Stimulated activated naive B cell treated with anti-CD40 and anti-IgM and Interleukin-4, amounts not matched to agents 10 μg/mL and 1 μg/mL and 100 μg/mL, for 72 hours (primary cell): Measurements from ENCODE around the gene NLGN1.
"Not testable (repeated sequence)": the region's sequence is repeated elsewhere in the genome, so short reads cannot be mapped to it uniquely, and the experiment has no call there.

Experiments
- ATAC-seq, 2 donors: fragments of 150-1000 bp; cut with Tn5 transposase; replicated peaks; 2 replicates each; pipeline ENCODE4 v1.10.0; 2021; ENCODE audit warnings: moderate library complexity in 1 of 2
- DNase-seq: peaks from one replicate; pipeline ENCODE4 v3.0.0; 2021
- H3K27ac Mint-ChIP-seq: one replicate; pipeline ENCODE4 v1.8.0; 2022; ENCODE audit warnings: mild to moderate bottlenecking, mixed read lengths
- H3K27me3 Mint-ChIP-seq, 2 donors: one replicate each; pipeline ENCODE4 v1.8.0; 2022; ENCODE audit warnings: mixed read lengths in 2 of 2
- H3K36me3 Mint-ChIP-seq, 2 donors: one replicate each; pipeline ENCODE4 v1.8.0; 2022; ENCODE audit warnings: mixed read lengths in 2 of 2, mild to moderate bottlenecking in 1 of 2
- H3K4me1 Mint-ChIP-seq, 2 donors: one replicate each; pipeline ENCODE4 v1.8.0; 2022; ENCODE audit warnings: mixed read lengths in 2 of 2, mild to moderate bottlenecking in 1 of 2
- H3K4me3 Mint-ChIP-seq, 2 donors: one replicate each; pipeline ENCODE4 v1.8.0; 2022; ENCODE audit warnings: mild to moderate bottlenecking in 2 of 2, mixed read lengths in 2 of 2, moderate library complexity in 1 of 2
- H3K9me3 Mint-ChIP-seq, 2 donors: one replicate each; pipeline ENCODE4 v1.8.0; 2022; ENCODE audit warnings: mixed read lengths in 2 of 2, mild to moderate bottlenecking in 1 of 2

The NLGN1 gene

GRCh38 chr3:174193604-174194003 lies 796.1 kb downstream of the NLGN1 start:
- H3K27me3 Mint-ChIP-seq, result no peaks in the 10 kb centered on the region
- no peaks in the 10 kb centered on the region for H3K9me3 Mint-ChIP-seq
- H3K36me3 Mint-ChIP-seq, result no peaks in the 10 kb centered on the region
- H3K4me3 Mint-ChIP-seq, result no peak overlapping the region
- no peak for ATAC-seq
- no peak overlapping the region for H3K27ac Mint-ChIP-seq
- H3K4me1 Mint-ChIP-seq, result no peaks in the 10 kb centered on the region
- no peak for DNase-seq

- Mint-ChIP-seq H3K9me3 (peaks cover 0 to 1% of the 10 kb centered on the region in 2 donors), H3K27ac (no peak overlapping the region), H3K27me3 (no peaks in the 10 kb centered on the region), H3K4me1 (no peaks in the 10 kb centered on the region), H3K36me3 (no peaks in the 10 kb centered on the region), H3K4me3 (no peak overlapping the region)
- ATAC-seq (no peak), DNase-seq (no peak)
Observed at GRCh38 chr3:174197416-174197815, 799.9 kb downstream of the NLGN1 start.

GRCh38 chr3:174198199-174198598 lies 800.7 kb downstream of the NLGN1 start:
- ATAC-seq (no peak), DNase-seq (no peak)
- no peak overlapping the region for H3K4me3 Mint-ChIP-seq
- H3K4me1 Mint-ChIP-seq, result no peaks in the 10 kb centered on the region
- no peak overlapping the region for H3K27ac Mint-ChIP-seq
- H3K27me3 Mint-ChIP-seq, result no peaks in the 10 kb centered on the region
- no peaks in the 10 kb centered on the region for H3K36me3 Mint-ChIP-seq
- H3K9me3 Mint-ChIP-seq, result peaks cover 0 to 1% of the 10 kb centered on the region in 2 donors

GRCh38 chr3:174199696-174200095 lies 802.2 kb downstream of the NLGN1 start:
- H3K27ac Mint-ChIP-seq, result no peak overlapping the region
- no peaks in the 10 kb centered on the region for H3K4me1 Mint-ChIP-seq
- DNase-seq, result no peak
- peaks cover 0 to 1% of the 10 kb centered on the region in 2 donors for H3K9me3 Mint-ChIP-seq
- no peaks in the 10 kb centered on the region for H3K36me3 Mint-ChIP-seq
- H3K27me3 Mint-ChIP-seq, result no peaks in the 10 kb centered on the region
- no peak overlapping the region for H3K4me3 Mint-ChIP-seq
- ATAC-seq, result no peak

- H3K27ac Mint-ChIP-seq, result no peak overlapping the region
- H3K9me3 Mint-ChIP-seq, result peaks cover 0 to 1% of the 10 kb centered on the region in 2 donors
- H3K36me3 Mint-ChIP-seq, result no peaks in the 10 kb centered on the region
- no peaks in the 10 kb centered on the region for H3K4me1 Mint-ChIP-seq
- DNase-seq, result no peak
- no peak overlapping the region for H3K4me3 Mint-ChIP-seq
- no peaks in the 10 kb centered on the region for H3K27me3 Mint-ChIP-seq
- ATAC-seq, result no peak
Observed at GRCh38 chr3:174202116-174202515, 804.6 kb downstream of the NLGN1 start.

GRCh38 chr3:174202561-174202960 lies 805.0 kb downstream of the NLGN1 start:
- Mint-ChIP-seq H3K4me3 (no peak overlapping the region), H3K27ac (no peak overlapping the region), H3K9me3 (peaks cover 0 to 1% of the 10 kb centered on the region in 2 donors), H3K36me3 (no peaks in the 10 kb centered on the region), H3K27me3 (no peaks in the 10 kb centered on the region), H3K4me1 (no peaks in the 10 kb centered on the region)
- DNase-seq (no peak), ATAC-seq (no peak)

GRCh38 chr3:174204765-174205164 lies 807.2 kb downstream of the NLGN1 start:
- no peak overlapping the region for H3K27ac Mint-ChIP-seq
- DNase-seq, result no peak
- no peaks in the 10 kb centered on the region for H3K36me3 Mint-ChIP-seq
- H3K9me3 Mint-ChIP-seq, result no peaks in the 10 kb centered on the region
- no peaks in the 10 kb centered on the region for H3K27me3 Mint-ChIP-seq
- H3K4me3 Mint-ChIP-seq, result no peak overlapping the region
- ATAC-seq, result no peak
- H3K4me1 Mint-ChIP-seq, result no peaks in the 10 kb centered on the region

- peaks cover 0 to 3% of the 10 kb centered on the region in 2 donors for H3K9me3 Mint-ChIP-seq
- H3K27ac Mint-ChIP-seq, result no peak overlapping the region
- H3K4me1 Mint-ChIP-seq, result no peaks in the 10 kb centered on the region
- no peak for DNase-seq
- H3K4me3 Mint-ChIP-seq, result no peak overlapping the region
- H3K27me3 Mint-ChIP-seq, result no peaks in the 10 kb centered on the region
- ATAC-seq, result no peak
- H3K36me3 Mint-ChIP-seq, result no peaks in the 10 kb centered on the region
Observed at GRCh38 chr3:174206607-174207192, 809.2 kb downstream of the NLGN1 start.

GRCh38 chr3:174208161-174208560 lies 810.6 kb downstream of the NLGN1 start:
- Mint-ChIP-seq H3K4me3 (no peak overlapping the region), H3K4me1 (no peaks in the 10 kb centered on the region), H3K36me3 (no peaks in the 10 kb centered on the region), H3K9me3 (peaks cover 0 to 4% of the 10 kb centered on the region in 2 donors), H3K27me3 (no peaks in the 10 kb centered on the region), H3K27ac (no peak overlapping the region)
- no peak for DNase-seq
- no peak for ATAC-seq

- not testable (repeated sequence) for H3K36me3 Mint-ChIP-seq, H3K4me3 Mint-ChIP-seq, H3K9me3 Mint-ChIP-seq, ATAC-seq, H3K27ac Mint-ChIP-seq, H3K4me1 Mint-ChIP-seq, DNase-seq, H3K27me3 Mint-ChIP-seq
Observed at GRCh38 chr3:174211896-174212295, 814.4 kb downstream of the NLGN1 start.

GRCh38 chr3:174215456-174215855 lies 817.9 kb downstream of the NLGN1 start:
- Mint-ChIP-seq H3K9me3 (peaks cover 0 to 4% of the 10 kb centered on the region in 2 donors), H3K36me3 (no peaks in the 10 kb centered on the region), H3K27me3 (no peaks in the 10 kb centered on the region), H3K27ac (no peak overlapping the region), H3K4me3 (no peak overlapping the region), H3K4me1 (no peaks in the 10 kb centered on the region)
- DNase-seq (no peak), ATAC-seq (no peak)

GRCh38 chr3:174216019-174216418 lies 818.5 kb downstream of the NLGN1 start:
- ATAC-seq (no peak), DNase-seq (no peak)
- Mint-ChIP-seq H3K27me3 (no peaks in the 10 kb centered on the region), H3K36me3 (no peaks in the 10 kb centered on the region), H3K9me3 (peaks cover 0 to 4% of the 10 kb centered on the region in 2 donors), H3K4me3 (no peak overlapping the region), H3K27ac (no peak overlapping the region), H3K4me1 (no peaks in the 10 kb centered on the region)

- no peak overlapping the region for H3K4me3 Mint-ChIP-seq
- DNase-seq (no peak), ATAC-seq (no peak)
- H3K27me3 Mint-ChIP-seq, result no peaks in the 10 kb centered on the region
- no peaks in the 10 kb centered on the region for H3K36me3 Mint-ChIP-seq
- H3K27ac Mint-ChIP-seq, result no peak overlapping the region
- H3K9me3 Mint-ChIP-seq, result peaks cover 0 to 2% of the 10 kb centered on the region in 2 donors
- H3K4me1 Mint-ChIP-seq, result no peaks in the 10 kb centered on the region
Observed at GRCh38 chr3:174216946-174217718, 819.6 kb downstream of the NLGN1 start.

GRCh38 chr3:174218016-174218415 lies 820.5 kb downstream of the NLGN1 start:
- Mint-ChIP-seq H3K27me3 (no peaks in the 10 kb centered on the region), H3K36me3 (no peaks in the 10 kb centered on the region), H3K27ac (no peak overlapping the region), H3K9me3 (no peaks in the 10 kb centered on the region), H3K4me3 (no peak overlapping the region), H3K4me1 (no peaks in the 10 kb centered on the region)
- no peak for DNase-seq
- ATAC-seq, result no peak

- H3K27ac Mint-ChIP-seq, result no peak overlapping the region
- no peaks in the 10 kb centered on the region for H3K36me3 Mint-ChIP-seq
- H3K9me3 Mint-ChIP-seq, result peaks cover 0 to 2% of the 10 kb centered on the region in 2 donors
- no peaks in the 10 kb centered on the region for H3K27me3 Mint-ChIP-seq
- H3K4me1 Mint-ChIP-seq, result no peaks in the 10 kb centered on the region
- ATAC-seq (no peak), DNase-seq (no peak)
- H3K4me3 Mint-ChIP-seq, result no peak overlapping the region
Observed at GRCh38 chr3:174219738-174220137, 822.2 kb downstream of the NLGN1 start.
